Fibroblast of pulmonary artery (primary cell): ENCODE data around the gene FAAP20.

Source experiments
- DNase-seq: peaks from one replicate; pipeline ENCODE4 v3.0.0-alpha.2; 2010; ENCODE audit warnings: low read depth
- H3K4me3 ChIP-seq: replicated peaks from 2 replicates; pipeline ENCODE4 v1.5.1; 2011; ENCODE audit warnings: low read depth, mild to moderate bottlenecking, control low read depth, low read length, moderate library complexity
- TF ChIP-seq, protein P1 (sequence below): IDR thresholded peaks from 2 replicates; pipeline ENCODE4 v1.5.1; 2011; ENCODE audit warnings: mild to moderate bottlenecking, control low read depth, low read length, inconsistent platforms; ENCODE audit errors: missing control alignments

Gene FAAP20

DNA sequence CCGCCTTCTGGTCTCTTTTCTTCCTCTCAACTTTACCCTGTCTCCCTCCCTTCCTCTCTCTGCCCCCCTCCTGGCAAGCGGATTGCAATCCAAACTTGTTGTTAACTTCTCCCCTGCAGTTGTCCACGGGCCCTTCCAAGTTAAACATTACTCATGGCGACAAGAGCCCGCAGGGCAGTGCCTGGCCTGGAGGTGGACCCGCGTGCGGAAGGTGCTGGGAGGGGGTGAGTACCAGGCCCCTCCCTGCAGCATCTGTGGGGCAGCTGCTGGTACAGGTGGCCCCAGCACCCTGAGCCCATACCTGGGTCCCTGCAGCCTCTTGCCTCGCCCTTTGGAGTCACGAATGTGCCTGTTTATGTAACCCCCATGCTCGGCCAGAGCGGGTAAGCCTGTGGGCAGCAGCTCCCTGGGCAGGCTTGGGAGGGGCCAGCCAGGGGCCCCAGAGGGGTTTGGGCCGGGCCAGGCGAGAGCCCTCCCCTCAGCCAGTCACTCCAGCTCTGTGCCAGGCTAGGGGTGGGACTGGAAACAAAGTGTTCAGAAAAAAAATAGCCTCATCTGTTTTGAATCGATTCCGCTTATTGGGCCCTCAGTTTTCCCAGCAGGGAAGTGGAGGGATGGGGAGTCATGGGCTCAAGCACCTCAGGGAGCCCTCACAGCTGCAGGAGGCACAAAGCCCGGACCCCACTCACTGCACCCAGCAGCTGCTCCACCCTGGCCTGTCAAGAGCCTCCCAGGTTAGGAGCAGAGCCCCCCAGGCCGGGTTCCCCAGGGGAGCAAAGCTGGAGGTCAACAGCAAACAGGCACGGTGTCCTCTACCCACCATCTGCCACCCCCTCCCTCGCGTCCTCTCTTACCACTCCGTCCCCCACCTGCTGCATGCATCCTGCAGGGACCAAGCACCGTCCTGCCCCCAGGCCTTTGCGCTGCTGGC is 14.0 kb upstream of the FAAP20 start:
- TF ChIP-seq, protein P1, sequence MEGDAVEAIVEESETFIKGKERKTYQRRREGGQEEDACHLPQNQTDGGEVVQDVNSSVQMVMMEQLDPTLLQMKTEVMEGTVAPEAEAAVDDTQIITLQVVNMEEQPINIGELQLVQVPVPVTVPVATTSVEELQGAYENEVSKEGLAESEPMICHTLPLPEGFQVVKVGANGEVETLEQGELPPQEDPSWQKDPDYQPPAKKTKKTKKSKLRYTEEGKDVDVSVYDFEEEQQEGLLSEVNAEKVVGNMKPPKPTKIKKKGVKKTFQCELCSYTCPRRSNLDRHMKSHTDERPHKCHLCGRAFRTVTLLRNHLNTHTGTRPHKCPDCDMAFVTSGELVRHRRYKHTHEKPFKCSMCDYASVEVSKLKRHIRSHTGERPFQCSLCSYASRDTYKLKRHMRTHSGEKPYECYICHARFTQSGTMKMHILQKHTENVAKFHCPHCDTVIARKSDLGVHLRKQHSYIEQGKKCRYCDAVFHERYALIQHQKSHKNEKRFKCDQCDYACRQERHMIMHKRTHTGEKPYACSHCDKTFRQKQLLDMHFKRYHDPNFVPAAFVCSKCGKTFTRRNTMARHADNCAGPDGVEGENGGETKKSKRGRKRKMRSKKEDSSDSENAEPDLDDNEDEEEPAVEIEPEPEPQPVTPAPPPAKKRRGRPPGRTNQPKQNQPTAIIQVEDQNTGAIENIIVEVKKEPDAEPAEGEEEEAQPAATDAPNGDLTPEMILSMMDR = no peak
- no peak overlapping the region for H3K4me3 ChIP-seq
- peak; percentile 82 for DNase-seq

GRCh38 chr1:2206813-2207487 is 12.4 kb upstream of the FAAP20 start:
- TF ChIP-seq, protein P1 = no peak
- H3K4me3 ChIP-seq = peak overlapping the region; percentile 30
- no peak for DNase-seq

GRCh38 chr1:2205191-2205952 is 10.8 kb upstream of the FAAP20 start:
- TF ChIP-seq, protein P1 = no peak
- DNase-seq = peak; percentile 96
- H3K4me3 ChIP-seq = peak overlapping the region; percentile 37

DNA sequence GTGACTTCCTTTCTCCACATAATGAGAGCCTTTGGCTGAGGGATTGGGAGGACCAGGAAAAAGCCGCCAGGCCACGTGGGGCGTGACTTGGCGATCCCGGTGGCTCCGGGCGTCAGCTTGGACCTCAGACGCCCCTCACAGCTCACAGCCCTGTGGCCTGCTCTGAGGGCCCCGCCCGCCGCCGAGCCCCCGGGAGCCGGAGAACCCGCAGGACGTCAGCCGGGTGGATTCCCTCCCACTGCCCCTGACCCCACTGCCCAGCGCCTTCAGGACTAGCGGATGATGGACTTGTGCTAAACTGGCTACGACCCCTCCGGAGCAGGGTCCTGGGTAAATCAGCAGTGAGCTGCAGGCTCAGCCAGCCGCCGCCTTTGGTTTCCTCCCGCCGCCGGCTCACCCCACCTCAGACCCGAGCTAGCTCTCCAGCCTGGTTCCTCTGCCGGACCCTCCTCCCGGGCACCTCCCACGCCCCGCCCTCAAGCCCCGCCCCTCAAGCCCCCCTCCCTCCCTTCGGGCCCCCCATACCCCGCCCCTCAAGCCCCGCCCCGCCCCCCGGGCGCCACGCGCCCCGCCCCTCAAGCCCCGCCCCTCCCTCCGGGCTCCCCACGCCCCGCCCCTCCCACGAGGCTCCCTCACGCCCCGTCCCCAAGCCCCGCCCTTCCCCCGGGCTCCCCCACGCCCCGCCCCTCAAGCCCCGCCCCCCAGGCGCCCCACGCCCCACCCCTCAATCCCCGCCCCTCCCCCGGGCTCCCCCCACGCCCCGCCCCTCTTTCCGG is 10.0 kb upstream of the FAAP20 start:
- peak overlapping the region; percentile 58 for H3K4me3 ChIP-seq
- peak; percentile 82 for DNase-seq
- TF ChIP-seq, protein P1 = no peak

GRCh38 chr1:2203671-2204414 is 9.3 kb upstream of the FAAP20 start:
- peak overlapping the region; percentile 58 for H3K4me3 ChIP-seq
- TF ChIP-seq, protein P1 = no peak
- no peak for DNase-seq
